ENCODE results near the gene MFNG. TPM values are rescaled to one million over a fixed set of nuclear protein-coding genes. Genes with fewer than 3 reads are reported as not detected.

Gene MFNG
- total RNA-seq, 2 donors from 2014 or later = 4.4 to 7.3 TPM

GRCh38 chr22:37510091-37510490 lies 23.9 kb upstream of the MFNG start:
- WGBS = 67% methylated on average over 10 of the region's 10 CpGs
- Histone ChIP-seq H3K27ac (no peak overlapping the region), H3K9me3 (no peaks in the 10 kb centered on the region), H3K4me3 (no peak overlapping the region), H3K4me1 (replicated peaks) (no peaks in the 10 kb centered on the region), H3K36me3 (no peaks in the 10 kb centered on the region), H3K27me3 (replicated peaks; ENCODE audit: insufficient read depth) (no peaks in the 10 kb centered on the region)
- TF ChIP-seq CTCF (IDR thresholded peaks at IDR 0.05) (no peak), POLR2AphosphoS5 (IDR thresholded peaks at IDR 0.05) (no peak), POLR2A (IDR thresholded peaks at IDR 0.05) (no peak)
- intact Hi-C loops (cut with DNase I) = no loop called here
- no peak for DNase-seq (ENCODE audit: low spot score)

- H3K9me3 ChIP-seq = no peaks in the 10 kb centered on the region
- intact Hi-C loops (cut with DNase I) = no loop called here
- no peaks in the 10 kb centered on the region for H3K27me3 ChIP-seq (replicated peaks; ENCODE audit: insufficient read depth)
- WGBS = 80% methylated on average over 8 of the region's 10 CpGs
- no peak for TF ChIP-seq POLR2AphosphoS5 (IDR thresholded peaks at IDR 0.05)
- TF ChIP-seq POLR2A (IDR thresholded peaks at IDR 0.05) = no peak
- TF ChIP-seq CTCF (IDR thresholded peaks at IDR 0.05) = no peak
- H3K36me3 ChIP-seq = no peaks in the 10 kb centered on the region
- no peak overlapping the region for H3K4me3 ChIP-seq
- no peak overlapping the region for H3K27ac ChIP-seq
- H3K4me1 ChIP-seq (replicated peaks) = no peaks in the 10 kb centered on the region
- DNase-seq (ENCODE audit: low spot score) = no peak
Observed at GRCh38 chr22:37509059-37509860, 23.1 kb upstream of the MFNG start.

- TF ChIP-seq CTCF (IDR thresholded peaks at IDR 0.05) (no peak), POLR2A (IDR thresholded peaks at IDR 0.05) (no peak), POLR2AphosphoS5 (IDR thresholded peaks at IDR 0.05) (no peak)
- Histone ChIP-seq H3K27ac (no peak overlapping the region), H3K4me3 (no peak overlapping the region), H3K4me1 (replicated peaks) (no peaks in the 10 kb centered on the region), H3K36me3 (no peaks in the 10 kb centered on the region), H3K9me3 (no peaks in the 10 kb centered on the region), H3K27me3 (replicated peaks; ENCODE audit: insufficient read depth) (no peaks in the 10 kb centered on the region)
- DNase-seq (ENCODE audit: low spot score) = no peak
- WGBS = 62% methylated on average over 17 of the region's 22 CpGs
- intact Hi-C loops (cut with DNase I) = no loop called here
Observed at GRCh38 chr22:37508431-37508992, 22.3 kb upstream of the MFNG start.

GRCh38 chr22:37507731-37508130 lies 21.5 kb upstream of the MFNG start:
- WGBS = 92% methylated on average over 10 of the region's 10 CpGs
- H3K4me1 ChIP-seq (replicated peaks) = peaks cover 4% of the 10 kb centered on the region
- no peaks in the 10 kb centered on the region for H3K27me3 ChIP-seq (replicated peaks; ENCODE audit: insufficient read depth)
- no peak overlapping the region for H3K27ac ChIP-seq
- no peak overlapping the region for H3K4me3 ChIP-seq
- no peaks in the 10 kb centered on the region for H3K36me3 ChIP-seq
- DNase-seq (ENCODE audit: low spot score) = no peak
- intact Hi-C loops (cut with DNase I) = no loop called here
- TF ChIP-seq POLR2AphosphoS5 (IDR thresholded peaks at IDR 0.05) (no peak), POLR2A (IDR thresholded peaks at IDR 0.05) (no peak), CTCF (IDR thresholded peaks at IDR 0.05) (no peak)
- no peaks in the 10 kb centered on the region for H3K9me3 ChIP-seq

GRCh38 chr22:37505989-37506388 lies 19.8 kb upstream of the MFNG start:
- no peaks in the 10 kb centered on the region for H3K36me3 ChIP-seq
- no peak overlapping the region for H3K4me3 ChIP-seq
- intact Hi-C loops (cut with DNase I) = no loop called here
- H3K4me1 ChIP-seq (replicated peaks) = peaks cover 19% of the 10 kb centered on the region
- no peak overlapping the region for H3K27ac ChIP-seq
- no peaks in the 10 kb centered on the region for H3K27me3 ChIP-seq (replicated peaks; ENCODE audit: insufficient read depth)
- DNase-seq (ENCODE audit: low spot score) = no peak
- no peaks in the 10 kb centered on the region for H3K9me3 ChIP-seq
- 93% methylated on average over 14 of the region's 14 CpGs for WGBS
- TF ChIP-seq CTCF (IDR thresholded peaks at IDR 0.05) (no peak), POLR2AphosphoS5 (IDR thresholded peaks at IDR 0.05) (no peak), POLR2A (IDR thresholded peaks at IDR 0.05) (no peak)

Measured in prostate gland (tissue), 2 donors.